IMR-90 (cell line): Measurements from ENCODE around the gene TRPM3. TPM values are rescaled to one million over a fixed set of nuclear protein-coding genes. Genes with fewer than 3 reads are reported as not detected.

Experiments used
- ATAC-seq: fragments of 200-7000 bp; cut with Tn5 transposase; 2 replicates; pipeline ENCODE4 v1.9.1; 2020; ENCODE audit warnings: low read depth, mild to moderate bottlenecking, moderate library complexity
- BruUV-seq: library from RNA; stranded (reverse); fragments of 400-500 nt; replicated peaks from 2 replicates; lab custom pipeline; 2021; lab: Mats Ljungman, UMichigan
- CTCF ChIA-PET: fragments of 300-600 bp; formaldehyde crosslinking; extraction: SDS; loops from one replicate; lab custom pipeline; 2021; ENCODE audit warnings: antibody characterized with exemption; lab: Yijun Ruan, JAX
- POLR2A ChIA-PET: fragments of 300-600 bp; sonication (Branson Sonifier 250); formaldehyde crosslinking; loops from one replicate; lab custom pipeline; 2022; ENCODE audit warnings: antibody characterized with exemption; ENCODE audit not compliant: unreplicated experiment; lab: Charles Lee
- DNase-seq: peaks from one replicate; pipeline ENCODE4 v3.0.0; 2013
- H2AFZ ChIP-seq: replicated peaks from 2 replicates; pipeline ENCODE3; 2013; ENCODE audit warnings: low read length, mild to moderate bottlenecking; ENCODE audit not compliant: poor library complexity
- H2AK5ac ChIP-seq: 2 replicates; pipeline ENCODE4 v1.6.1; 2013; ENCODE audit warnings: low read depth, low read length, inconsistent platforms
- H2AK9ac ChIP-seq: replicated peaks from 2 replicates; pipeline ENCODE3; 2013; ENCODE audit warnings: mild to moderate bottlenecking, low read depth, low read length, moderate library complexity; ENCODE audit not compliant: poor library complexity
- H2BK120ac ChIP-seq: 2 replicates; pipeline ENCODE4 v1.6.1; 2013; ENCODE audit warnings: low read depth, low read length, inconsistent platforms
- H2BK15ac ChIP-seq: 3 replicates; pipeline ENCODE4 v1.6.1; 2013; ENCODE audit warnings: low read depth, low read length, inconsistent platforms
- H2BK20ac ChIP-seq: 2 replicates; pipeline ENCODE4 v1.6.1; 2013; ENCODE audit warnings: low read depth, mild to moderate bottlenecking, inconsistent platforms, low read length, moderate library complexity
- H2BK5ac ChIP-seq: 2 replicates; pipeline ENCODE4 v1.6.1; 2013; ENCODE audit warnings: mild to moderate bottlenecking, low read depth, low read length, inconsistent platforms; ENCODE audit not compliant: poor library complexity, severe bottlenecking
- H3K14ac ChIP-seq: replicated peaks from 2 replicates; pipeline ENCODE4 v1.6.1; 2013; ENCODE audit warnings: low read depth, low read length, inconsistent platforms
- H3K18ac ChIP-seq: 2 replicates; pipeline ENCODE4 v1.6.1; 2013; ENCODE audit warnings: low read depth, low read length, control low read depth
- H3K23ac ChIP-seq: 2 replicates; pipeline ENCODE4 v1.6.1; 2013; ENCODE audit warnings: low read depth, low read length, inconsistent platforms
- H3K27ac ChIP-seq: 2 replicates; pipeline ENCODE4 v1.5.1; 2013; ENCODE audit warnings: mild to moderate bottlenecking, control low read depth, low read length; ENCODE audit not compliant: insufficient read depth
- H3K27me3 ChIP-seq: 2 replicates; pipeline ENCODE4 v1.6.1; 2013; ENCODE audit warnings: low read length; ENCODE audit not compliant: control insufficient read depth, insufficient read depth
- H3K36me3 ChIP-seq: 2 replicates; pipeline ENCODE4 v1.6.1; 2013; ENCODE audit warnings: low read length, mixed read lengths; ENCODE audit not compliant: control insufficient read depth, insufficient read depth
- H3K4ac ChIP-seq: 2 replicates; pipeline ENCODE4 v1.6.1; 2013; ENCODE audit warnings: low read depth, low read length, inconsistent platforms
- H3K4me1 ChIP-seq: 2 replicates; pipeline ENCODE4 v1.6.1; 2013; ENCODE audit warnings: low read length, mixed read lengths; ENCODE audit not compliant: control insufficient read depth, insufficient read depth
- H3K4me2 ChIP-seq: 2 replicates; pipeline ENCODE4 v1.6.1; 2013; ENCODE audit warnings: low read depth, mild to moderate bottlenecking, control low read depth, low read length, moderate library complexity
- H3K4me3 ChIP-seq: 2 replicates; pipeline ENCODE4 v1.5.1; 2013; ENCODE audit warnings: low read depth, mild to moderate bottlenecking, control low read depth, low read length, moderate library complexity; ENCODE audit not compliant: insufficient read depth
- H3K56ac ChIP-seq: 2 replicates; pipeline ENCODE4 v1.6.1; 2013; ENCODE audit warnings: low read length, inconsistent platforms; ENCODE audit not compliant: insufficient read depth; ENCODE audit errors: extremely low read depth
- H3K79me1 ChIP-seq, 2 experiments: 2 replicates each; pipeline ENCODE4 v1.6.1; 2013; ENCODE audit warnings: low read length in 2 of 2, inconsistent platforms in 1 of 2, low read depth in 1 of 2
- H3K9ac ChIP-seq: 2 replicates; pipeline ENCODE4 v1.6.1; 2013; ENCODE audit warnings: low read depth, low read length, control low read depth
- H3K9me1 ChIP-seq: 2 replicates; pipeline ENCODE4 v1.6.1; 2013; ENCODE audit warnings: low read length, inconsistent platforms; ENCODE audit not compliant: insufficient read depth
- H3K9me3 ChIP-seq: 2 replicates; pipeline ENCODE4 v1.6.1; 2013; ENCODE audit warnings: low read length; ENCODE audit not compliant: control insufficient read depth, insufficient read depth
- H4K20me1 ChIP-seq: 2 replicates; pipeline ENCODE4 v1.6.1; 2013; ENCODE audit warnings: low read length, inconsistent platforms; ENCODE audit not compliant: insufficient read depth
- H4K5ac ChIP-seq: 2 replicates; pipeline ENCODE4 v1.6.1; 2013; ENCODE audit warnings: mild to moderate bottlenecking, low read depth, low read length, control low read depth
- H4K8ac ChIP-seq, 2 experiments: 2 replicates each; pipeline ENCODE4 v1.6.1; 2013; ENCODE audit warnings: low read depth in 2 of 2, low read length in 2 of 2, control low read depth in 1 of 2, inconsistent platforms in 1 of 2
- H4K91ac ChIP-seq: 2 replicates; pipeline ENCODE4 v1.6.1; 2013; ENCODE audit warnings: low read depth, low read length, inconsistent platforms; ENCODE audit not compliant: insufficient read depth
- MAFK ChIP-seq: IDR thresholded peaks from 2 replicates; pipeline ENCODE4 v1.6.1; 2012; ENCODE audit warnings: low read depth, low read length, improper control_type of control experiment
- MXI1 ChIP-seq: IDR thresholded peaks from 2 replicates; pipeline ENCODE4 v1.6.1; 2012; ENCODE audit warnings: low read depth, mild to moderate bottlenecking, low read length, moderate library complexity, borderline replicate concordance
- WGBS, 2 experiments: methylation state at CpG; one replicate each; pipeline versions ENCODE4 v1.1.5 to v1.1.7; 2013; ENCODE audit warnings: missing lambda C conversion rate in 2 of 2; ENCODE audit not compliant: insufficient read length in 1 of 2; ENCODE audit errors: extremely low coverage in 2 of 2; 5-methylcytosine and 5-hydroxymethylcytosine counted together
- dilution Hi-C: fragments of 300-500 bp; cut with HindIII; formaldehyde crosslinking; loops from one replicate; pipeline ENCODE4 v1.14.3; 2018; ENCODE audit warnings: low sequenced_read_pairs; ENCODE audit not compliant: unreplicated experiment
- in situ Hi-C: fragments of 300-500 bp; cut with MboI; formaldehyde crosslinking; loops from 3 replicates; pipeline ENCODE4 v1.14.3; 2019; ENCODE audit warnings: low sequenced_read_pairs, inconsistent platforms, mixed read lengths
- intact Hi-C: fragments of 100-400 bp; cut with micrococcal nuclease; formaldehyde crosslinking; loops from 2 replicates; pipeline ENCODE4 v1.10.0; 2022
- polyA plus RNA-seq, 3 experiments: library from polyadenylated mRNA; depleted of rRNA; stranded (reverse); fragments of >200 nt; gene quantifications; 2 replicates each; pipeline ENCODE4 v1.2.3, GENCODE V29; 2012; ENCODE audit warnings: low replicate concordance in 1 of 3
- total RNA-seq: library from RNA; depleted of rRNA; stranded (reverse); fragments of >200 nt; gene quantifications from 2 replicates; pipeline ENCODE4 v1.2.3, GENCODE V29; 2012

TRPM3 gene
- total and polyA plus RNA-seq, 2 of the 4 experiments (the other 2 are of a cell fraction) = not detected

DNA sequence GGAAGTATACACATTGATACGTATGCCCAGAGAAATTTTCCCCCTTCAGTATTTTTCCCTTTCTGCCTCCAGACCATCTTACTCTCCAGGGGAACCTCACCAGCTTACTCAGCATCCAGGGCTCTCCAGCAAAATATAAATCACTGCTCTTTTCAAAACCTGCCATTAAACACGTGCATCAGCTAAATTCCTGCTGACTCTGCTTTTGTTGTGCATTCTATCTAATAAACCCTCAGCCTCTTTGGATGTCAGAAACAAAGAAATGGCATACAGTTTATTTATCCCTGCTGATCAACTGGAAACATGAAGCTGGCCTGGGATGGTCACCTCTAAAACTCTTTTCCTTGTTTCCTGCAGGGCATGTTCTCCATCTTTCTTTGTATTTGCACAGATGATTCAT lies 126.8 kb downstream of the TRPM3 start:
- peaks cover 5% of the 10 kb centered on the region; the same call in 1 of the 2 replicates for H3K27me3 ChIP-seq
- no peak overlapping the region for H3K4me2 ChIP-seq
- CTCF ChIA-PET = interaction anchor here (0.7 kb wide), 1 partner anchor 10 kb away, joined by 4 read pairs; no protein-coding TSS in a partner anchor
- H4K8ac ChIP-seq = no peak overlapping the region
- ATAC-seq (no peak), DNase-seq (no peak)
- dilution Hi-C loops = no loop called here
- BruUV-seq = no TSS peak
- no peak overlapping the region for H2BK5ac ChIP-seq
- H3K18ac ChIP-seq = no peak overlapping the region
- TF ChIP-seq MXI1 (no peak), MAFK (peak; percentile 74)
- no peak overlapping the region for H2AFZ ChIP-seq
- WGBS, 2 experiments = 0% methylated on average over 1 of the region's 2 CpGs; no CpG with 5 or more reads in 1 of the 2 experiments
- no peak overlapping the region for H3K14ac ChIP-seq
- no peak overlapping the region for H3K23ac ChIP-seq
- no peak overlapping the region for H3K9ac ChIP-seq
- POLR2A ChIA-PET = interaction anchor here (1.1 kb wide), 1 partner anchor 14 kb away, joined by 3 read pairs; no protein-coding TSS in a partner anchor
- H3K56ac ChIP-seq = no peak overlapping the region
- H2BK15ac ChIP-seq = no peak overlapping the region
- intact Hi-C loops = no loop called here
- no peak overlapping the region for H3K4me3 ChIP-seq
- H3K4ac ChIP-seq = no peak overlapping the region
- no peaks in the 10 kb centered on the region for H3K9me3 ChIP-seq
- no peaks in the 10 kb centered on the region for H3K4me1 ChIP-seq
- no peaks in the 10 kb centered on the region for H3K9me1 ChIP-seq
- no peak overlapping the region for H2AK5ac ChIP-seq
- H2BK20ac ChIP-seq = no peak overlapping the region
- no peak overlapping the region for H3K27ac ChIP-seq
- no peak overlapping the region for H2BK120ac ChIP-seq
- in situ Hi-C loops = no loop called here
- no peak overlapping the region for H4K91ac ChIP-seq
- H3K79me1 ChIP-seq = no peaks in the 10 kb centered on the region
- H4K20me1 ChIP-seq = no peaks in the 10 kb centered on the region
- no peak overlapping the region for H4K5ac ChIP-seq
- H2AK9ac ChIP-seq = no peak overlapping the region
- H3K36me3 ChIP-seq = no peaks in the 10 kb centered on the region
